HPDE6-E6E7 (cell line): ENCODE results near the gene MADCAM1.
"Not testable (repeated sequence)": the region's sequence is repeated elsewhere in the genome, so short reads cannot be mapped to it uniquely, and the experiment has no call there.

ENCODE experiments used
- DNase-seq: peaks from one replicate; pipeline ENCODE4 v3.0.0; 2011; ENCODE audit warnings: missing footprints; ENCODE audit errors: extremely low spot score

MADCAM1 gene

DNA sequence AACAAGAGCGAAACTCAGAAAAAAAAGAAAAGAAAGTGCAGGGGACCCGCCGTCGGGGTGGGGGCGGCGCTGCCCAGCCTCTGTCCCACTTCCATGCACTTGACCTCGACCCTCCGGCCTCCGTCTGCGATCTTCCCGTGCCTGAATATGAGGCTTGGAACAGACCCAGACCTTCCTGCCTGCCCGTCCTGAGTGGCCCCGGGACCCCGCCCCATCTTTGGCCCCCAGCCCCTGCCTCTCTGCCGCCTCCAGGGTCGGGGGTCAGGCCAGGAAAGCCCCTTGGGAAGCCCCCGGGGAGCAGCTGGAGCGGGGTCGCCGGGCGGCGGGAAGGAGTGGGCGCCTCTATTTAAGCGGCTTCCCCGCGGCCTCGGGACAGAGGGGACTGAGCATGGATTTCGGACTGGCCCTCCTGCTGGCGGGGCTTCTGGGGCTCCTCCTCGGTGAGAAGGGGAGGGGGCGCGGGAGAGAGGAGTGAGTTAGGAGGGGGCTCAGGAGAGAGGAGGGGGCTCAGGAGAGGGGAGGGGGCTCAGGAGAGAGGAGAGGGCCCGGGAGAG, at the start of gene MADCAM1:
Gene MADCAM1, plus strand, starts transcription at position 375 of the 554 bp plus-strand sequence. Its CDS starts 14 bp downstream, at position 389.
- no peak for DNase-seq

DNA sequence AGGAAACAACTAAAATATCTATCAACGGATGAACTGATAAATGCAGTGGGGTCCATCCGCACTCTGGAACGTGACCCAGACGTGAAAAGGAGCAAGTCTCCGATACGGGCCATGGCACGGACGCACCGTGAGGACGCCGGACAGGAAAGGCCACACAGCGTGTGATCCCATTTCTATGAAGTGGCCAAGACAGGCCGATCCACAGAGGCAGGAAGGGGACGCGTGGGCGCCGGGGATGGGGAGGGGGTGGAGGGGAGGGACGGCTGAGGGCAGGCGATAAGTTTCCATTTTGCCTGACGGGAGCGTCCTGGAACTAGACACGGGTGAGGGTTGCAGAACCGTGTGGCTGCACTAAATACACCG, 49.2 kb upstream of the MADCAM1 start:
- no peak for DNase-seq

DNA sequence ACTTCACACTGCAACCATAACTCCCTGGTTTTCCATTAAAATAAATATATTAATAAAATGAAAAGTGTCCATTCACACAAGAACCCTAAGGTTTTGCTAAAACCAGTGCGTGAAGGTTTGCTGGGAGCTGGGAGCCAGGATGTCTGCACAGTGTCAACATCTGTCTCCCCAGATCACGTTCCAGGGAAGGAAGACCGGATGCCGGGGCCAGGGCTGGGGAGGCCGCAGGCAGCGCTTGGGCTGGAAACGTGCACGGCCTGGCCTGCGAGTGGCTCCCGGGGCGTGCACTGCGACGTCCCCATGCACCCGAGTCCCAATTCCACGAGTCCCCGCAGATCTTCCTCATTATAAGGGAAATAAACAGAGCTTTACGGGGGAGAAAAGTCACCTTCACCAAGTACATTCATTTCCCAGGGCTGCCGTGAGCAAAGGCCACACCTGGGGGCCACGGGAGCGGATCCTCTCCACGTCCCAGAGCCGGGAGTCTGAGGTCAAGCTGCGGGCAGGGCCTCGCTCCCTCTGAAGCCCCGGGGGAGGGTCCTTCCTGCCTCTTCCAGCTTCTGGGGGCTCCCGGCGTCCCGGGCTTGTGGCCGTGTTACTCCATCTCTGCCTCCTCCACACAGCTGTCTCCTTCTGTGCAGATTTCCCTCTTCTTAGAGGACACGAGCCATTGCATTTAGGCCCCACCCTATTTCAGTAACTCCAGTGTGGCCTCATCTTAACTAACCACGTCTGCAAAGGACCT, 48.3 kb upstream of the MADCAM1 start:
- no peak for DNase-seq

DNA sequence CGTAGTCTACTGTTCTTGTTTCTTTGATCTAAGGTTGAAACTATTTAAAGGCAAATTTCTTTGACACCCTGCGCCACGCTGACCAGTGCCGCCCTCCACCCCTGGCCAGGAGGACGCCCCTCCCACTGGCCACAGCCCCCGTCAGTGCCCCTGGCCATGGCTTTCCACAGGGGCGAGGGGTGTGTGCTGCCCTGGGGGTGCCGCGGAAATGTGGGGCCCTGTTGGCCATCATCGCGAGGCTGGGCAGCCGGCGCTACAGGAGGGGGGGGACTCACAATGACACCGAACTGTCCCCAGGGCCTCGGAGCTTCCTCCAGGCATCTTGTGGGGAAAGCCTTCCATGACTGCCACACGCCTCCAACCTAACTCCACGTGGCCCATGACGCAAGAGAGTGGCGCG, 46.4 kb upstream of the MADCAM1 start:
- no peak for DNase-seq

DNA sequence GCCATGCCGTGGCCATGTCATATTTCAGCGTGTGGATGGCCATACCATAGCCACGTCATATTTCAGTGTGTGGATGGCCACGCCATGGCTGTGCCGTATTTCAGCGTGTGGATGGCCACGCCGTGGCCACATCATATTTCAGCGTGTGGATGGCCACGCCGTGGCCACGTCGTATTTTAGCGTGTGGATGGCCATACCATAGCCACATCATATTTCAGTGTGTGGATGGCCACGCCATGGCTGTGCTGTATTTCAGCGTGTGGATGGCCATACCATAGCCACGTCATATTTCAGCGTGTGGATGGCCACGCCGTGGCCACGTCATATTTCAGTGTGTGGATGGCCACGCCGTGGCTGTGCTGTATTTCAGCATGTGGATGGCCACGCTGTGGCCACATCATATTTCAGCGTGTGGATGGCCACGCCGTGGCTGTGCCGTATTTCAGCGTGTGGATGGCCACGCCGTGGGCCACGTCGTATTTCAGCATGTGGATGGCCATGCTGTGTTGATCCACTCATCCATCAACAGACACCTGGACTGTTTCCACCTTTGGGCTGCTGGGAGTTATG, 45.3 kb upstream of the MADCAM1 start:
- DNase-seq, result not testable (repeated sequence)

DNA sequence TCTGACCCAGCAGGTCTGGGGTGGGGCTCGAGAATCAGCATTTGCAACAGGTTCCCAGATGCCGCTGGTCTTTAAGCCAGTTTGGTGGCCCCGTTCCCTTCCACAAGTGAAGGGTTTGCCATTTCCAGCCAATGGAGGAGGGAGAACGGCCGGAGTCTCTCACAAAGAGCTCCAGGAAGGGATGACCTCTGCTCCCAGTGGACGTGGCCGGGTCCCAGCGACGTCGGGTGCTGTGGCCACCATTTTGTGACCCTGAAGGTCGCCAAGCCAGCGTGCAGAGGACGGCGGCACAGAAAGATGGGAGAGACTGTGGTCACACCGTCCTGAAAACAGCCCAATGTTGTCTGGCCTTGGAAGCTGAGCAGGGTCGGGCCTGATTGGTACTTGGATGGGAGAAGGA, 43.5 kb upstream of the MADCAM1 start:
- no peak for DNase-seq

DNA sequence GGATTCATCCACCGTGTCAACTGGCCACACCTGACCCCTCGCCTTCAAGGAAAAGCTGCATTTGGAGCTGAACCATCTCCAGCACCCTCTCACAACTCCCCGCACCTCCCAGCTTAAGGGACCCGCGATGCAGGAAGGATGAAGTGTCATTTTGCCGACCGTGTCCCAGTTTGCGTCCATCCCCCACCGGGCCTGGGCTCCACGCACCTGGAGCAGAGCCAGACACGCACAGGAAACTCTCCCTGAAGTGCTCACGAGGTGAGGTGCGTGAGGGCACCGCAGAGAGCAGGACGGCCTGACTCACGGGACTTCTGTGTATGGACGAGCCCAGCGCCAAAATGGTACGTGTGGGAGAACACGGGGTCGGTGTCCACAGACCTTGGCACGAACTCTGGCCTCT, 42.7 kb upstream of the MADCAM1 start:
- no peak for DNase-seq

DNA sequence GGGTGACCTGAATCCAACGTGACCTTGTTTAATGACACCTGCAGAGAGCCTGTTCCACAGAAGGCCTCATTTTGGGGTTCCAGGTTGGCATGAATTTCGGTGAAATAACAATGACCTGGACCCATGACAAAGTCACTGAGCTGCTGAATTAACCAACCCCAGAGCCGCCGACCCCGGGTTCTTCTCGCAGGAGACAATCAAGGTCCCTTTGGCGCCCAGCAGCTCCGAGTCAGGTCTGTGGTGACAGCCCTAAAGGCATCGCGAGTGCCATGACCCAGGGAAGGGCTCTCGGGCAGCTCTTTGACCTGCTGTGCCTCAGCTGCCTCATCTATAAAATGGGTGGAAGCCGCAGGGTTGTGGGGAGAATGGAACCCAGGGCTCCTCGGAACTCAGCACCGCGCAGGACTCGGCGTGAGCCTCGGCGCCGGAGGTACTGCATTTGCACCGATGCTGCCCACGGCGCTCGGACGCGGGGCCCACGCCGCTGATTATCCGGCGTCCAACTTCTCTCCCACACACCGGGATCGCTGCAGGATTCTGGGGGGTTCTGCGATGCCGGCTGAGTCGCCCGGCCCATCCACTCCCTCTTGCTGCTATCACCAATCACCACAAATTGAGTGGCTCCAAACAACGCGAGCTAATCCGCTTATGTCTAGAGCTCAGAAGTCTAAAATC, 41.1 kb upstream of the MADCAM1 start:
- DNase-seq, result no peak

DNA sequence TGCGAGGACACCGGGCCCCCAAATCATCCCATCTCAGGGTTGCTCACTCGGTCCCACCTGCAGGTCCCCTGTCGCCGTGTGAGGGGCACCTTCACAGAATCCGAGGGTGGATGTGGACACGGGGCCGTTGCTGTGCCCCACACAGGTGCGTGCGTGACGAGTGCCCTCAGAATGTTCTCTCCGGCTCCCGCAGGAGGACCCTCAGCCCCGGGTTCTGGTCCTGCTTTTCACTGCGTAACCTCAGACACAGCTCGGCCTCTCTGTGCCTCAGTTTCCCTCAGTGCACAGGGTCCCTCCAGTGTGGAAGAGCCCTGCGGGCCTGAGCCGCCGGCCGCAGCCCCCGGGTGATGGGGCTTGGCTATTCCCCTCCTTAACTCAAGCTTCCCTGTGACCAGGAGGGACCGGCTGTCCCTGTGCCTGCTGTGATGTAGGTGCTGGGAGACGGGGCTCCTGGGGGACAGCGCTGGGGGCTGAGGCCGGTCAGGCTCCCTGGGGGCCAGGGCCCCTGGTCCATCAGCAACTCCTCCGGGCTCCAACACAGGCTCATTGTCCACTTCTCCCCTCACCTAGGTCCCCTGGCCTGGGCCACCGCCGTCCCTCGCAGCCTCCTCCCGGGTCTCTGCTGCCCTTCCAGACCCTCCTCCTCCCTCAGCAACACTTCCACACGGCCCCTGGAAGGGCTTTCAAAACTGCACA, 40.3 kb upstream of the MADCAM1 start:
- no peak for DNase-seq

DNA sequence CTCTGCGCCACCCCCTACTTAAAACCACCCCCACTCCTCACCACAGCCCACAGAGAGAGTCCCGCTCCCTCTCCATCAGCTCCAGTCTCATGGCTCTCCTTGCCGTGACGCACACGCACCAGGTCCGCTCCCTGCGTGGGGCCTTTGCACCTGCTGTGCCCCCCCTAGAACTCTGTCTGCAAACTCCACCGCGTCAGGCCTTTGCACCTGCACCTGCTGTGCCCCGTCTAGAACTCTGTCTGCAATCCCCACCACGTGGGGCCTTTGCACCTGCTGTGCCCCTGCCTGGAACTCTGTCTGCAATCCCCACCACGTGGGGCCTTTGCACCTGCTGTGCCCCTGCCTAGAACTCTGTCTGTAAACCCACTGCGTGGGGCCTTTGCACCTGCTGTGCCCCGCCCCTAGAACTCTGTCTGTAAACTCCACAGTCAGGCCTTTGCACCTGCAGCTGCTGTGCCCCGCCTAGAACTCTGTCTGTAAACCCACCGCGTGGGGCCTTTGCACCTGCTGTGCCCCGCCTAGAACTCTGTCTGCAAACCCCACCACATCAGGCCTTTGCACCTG, 39.7 kb upstream of the MADCAM1 start:
- DNase-seq, result no peak

DNA sequence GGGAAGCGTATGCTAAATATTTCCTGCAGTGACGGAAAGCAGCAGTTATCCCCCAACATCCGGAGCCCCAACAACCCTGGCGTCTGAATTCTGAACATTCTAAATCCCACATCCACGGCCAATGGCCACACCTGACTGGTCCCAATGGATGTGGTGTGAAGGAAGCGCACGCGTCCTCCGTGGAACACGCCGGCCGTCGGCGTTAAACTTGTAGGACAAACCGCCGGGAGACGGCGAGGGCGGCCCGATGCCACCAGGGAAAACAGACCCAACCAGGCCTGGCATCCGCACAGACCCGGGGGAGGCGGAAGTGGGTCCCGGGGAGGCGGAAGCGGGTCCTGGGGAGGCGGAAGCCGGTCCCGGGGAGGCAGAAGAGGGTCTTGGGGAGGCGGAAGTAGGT, 38.6 kb upstream of the MADCAM1 start:
- DNase-seq, result no peak

DNA sequence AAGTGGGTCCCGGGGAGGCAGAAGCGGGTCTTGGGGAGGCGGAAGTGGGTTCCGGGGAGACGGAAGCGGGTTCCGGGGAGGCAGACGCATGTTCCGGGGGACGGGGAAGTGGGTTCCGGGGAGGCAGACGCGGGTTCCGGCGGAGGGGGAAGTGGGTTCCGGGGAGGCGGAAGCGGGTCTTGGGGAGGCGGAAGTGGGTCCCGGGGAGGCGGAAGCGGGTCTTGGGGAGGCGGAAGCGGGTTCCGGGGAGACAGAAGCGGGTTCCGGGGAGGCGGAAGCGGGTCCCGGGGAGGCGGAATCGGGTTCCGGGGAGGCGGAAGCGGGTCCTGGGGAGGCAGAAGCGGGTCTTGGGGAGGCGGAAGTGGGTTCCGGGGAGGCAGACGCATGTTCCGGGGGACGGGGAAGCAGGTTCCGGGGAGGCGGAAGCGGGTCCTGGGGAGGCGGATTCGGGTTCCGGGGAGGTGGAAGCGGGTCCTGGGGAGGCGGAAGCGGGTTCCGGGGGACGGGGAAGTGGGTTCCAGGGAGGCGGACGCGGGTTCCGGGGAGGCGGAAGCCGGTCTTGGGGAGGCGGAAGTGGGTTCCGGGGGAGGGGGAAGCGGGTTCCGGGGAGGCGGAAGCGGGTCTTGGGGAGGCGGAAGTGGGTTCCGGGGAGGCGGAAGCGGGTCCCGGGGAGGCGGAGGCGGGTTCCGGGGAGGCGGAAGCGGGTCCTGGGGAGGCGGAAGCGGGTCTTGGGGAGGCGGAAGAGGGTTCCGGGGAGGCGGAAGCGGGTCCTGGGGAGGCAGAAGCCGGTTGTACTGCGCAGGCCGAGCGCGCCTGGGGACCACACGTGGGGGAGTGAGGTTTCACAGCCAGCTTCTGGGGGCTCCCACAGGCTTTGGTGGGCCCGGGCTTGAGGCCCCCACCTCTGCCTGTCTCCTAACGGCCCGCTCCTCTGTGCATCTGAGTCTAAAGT, 37.9 kb upstream of the MADCAM1 start:
- no peak for DNase-seq

DNA sequence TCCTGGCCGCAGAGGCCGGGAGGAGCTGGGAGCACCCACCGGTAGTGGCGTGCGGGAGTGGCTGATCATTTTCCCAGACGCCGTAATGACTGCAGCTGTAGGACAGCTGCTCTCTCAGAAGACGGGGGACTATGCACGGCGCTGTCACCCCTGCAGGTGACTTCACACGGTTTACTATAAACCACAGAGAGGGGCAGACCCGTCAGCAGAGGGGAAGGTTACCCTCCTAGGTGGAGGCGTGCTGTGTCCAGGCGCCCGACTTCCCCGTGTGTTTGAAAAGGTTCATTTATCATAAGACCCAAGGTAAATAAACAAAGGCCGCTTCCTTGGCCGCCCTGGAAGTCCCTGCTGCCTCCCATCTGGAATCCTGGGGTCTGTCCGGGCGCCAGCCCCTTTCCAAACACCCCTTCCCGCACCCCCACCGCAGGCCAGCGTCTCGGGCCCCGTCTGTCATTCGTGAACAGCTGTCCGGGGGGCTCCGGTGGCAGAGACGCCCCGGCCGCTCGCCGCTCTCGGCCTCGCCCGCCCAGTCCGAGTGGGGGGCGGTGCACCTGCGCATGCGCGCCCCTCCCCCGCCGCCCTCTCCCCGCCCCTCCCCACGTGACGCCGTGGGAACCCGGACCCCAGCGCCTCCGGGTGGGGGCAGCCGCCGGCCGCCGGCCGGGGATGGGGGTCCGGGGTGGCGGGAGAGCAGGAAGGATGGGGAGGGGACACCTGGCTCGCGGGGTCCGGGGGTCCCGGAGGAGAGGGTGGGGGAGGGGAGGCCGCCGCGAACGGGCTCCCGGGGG, 36.4 kb upstream of the MADCAM1 start:
- DNase-seq, result no peak

DNA sequence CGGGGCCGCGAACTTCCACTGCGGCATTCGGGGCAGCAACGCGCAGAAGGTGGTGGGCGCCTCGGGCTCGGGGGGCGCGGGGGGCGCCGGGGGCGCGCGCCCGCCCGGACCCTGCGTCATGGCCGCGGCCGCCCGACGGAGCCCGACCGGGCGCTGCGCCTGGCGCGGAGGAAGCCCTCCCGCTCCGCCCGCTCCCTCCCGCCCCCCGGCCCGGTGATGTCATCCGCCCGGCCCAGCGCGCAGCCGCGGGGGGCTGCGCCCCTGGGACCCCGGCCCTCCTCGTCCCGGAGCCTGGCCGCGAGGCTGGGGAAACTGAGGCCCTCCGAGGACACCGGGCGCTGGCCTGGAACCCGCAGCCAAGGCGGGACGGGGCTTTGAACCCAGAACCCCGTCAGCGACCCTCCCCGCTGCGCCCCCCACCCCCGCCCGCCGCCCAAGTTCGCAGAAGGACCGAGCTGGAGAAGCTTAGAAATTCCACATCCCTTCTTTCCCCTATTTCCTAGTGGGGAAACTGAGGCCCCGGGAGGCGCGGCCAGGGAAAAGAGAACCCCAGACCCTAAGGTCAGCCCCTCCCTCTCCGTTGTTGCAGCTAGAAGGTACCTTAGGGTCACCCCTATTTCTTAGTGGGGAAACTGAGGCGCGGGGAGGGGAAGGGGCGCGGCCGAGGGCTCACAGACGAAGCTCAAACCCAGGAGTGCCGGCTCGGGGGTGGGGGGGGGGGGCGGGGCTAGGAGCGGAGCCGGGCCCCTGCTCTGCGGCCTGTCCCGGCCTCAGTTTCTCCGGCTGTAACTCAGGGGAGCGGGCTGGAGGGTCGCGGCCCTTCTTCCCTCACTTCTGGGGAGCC, 35.2 kb upstream of the MADCAM1 start, which contains the start of gene SHC2:
Gene SHC2, minus strand, starts transcription at position 157 of the 844 bp plus-strand sequence. Its CDS starts 37 bp downstream, at position 120.
- no peak for DNase-seq

DNA sequence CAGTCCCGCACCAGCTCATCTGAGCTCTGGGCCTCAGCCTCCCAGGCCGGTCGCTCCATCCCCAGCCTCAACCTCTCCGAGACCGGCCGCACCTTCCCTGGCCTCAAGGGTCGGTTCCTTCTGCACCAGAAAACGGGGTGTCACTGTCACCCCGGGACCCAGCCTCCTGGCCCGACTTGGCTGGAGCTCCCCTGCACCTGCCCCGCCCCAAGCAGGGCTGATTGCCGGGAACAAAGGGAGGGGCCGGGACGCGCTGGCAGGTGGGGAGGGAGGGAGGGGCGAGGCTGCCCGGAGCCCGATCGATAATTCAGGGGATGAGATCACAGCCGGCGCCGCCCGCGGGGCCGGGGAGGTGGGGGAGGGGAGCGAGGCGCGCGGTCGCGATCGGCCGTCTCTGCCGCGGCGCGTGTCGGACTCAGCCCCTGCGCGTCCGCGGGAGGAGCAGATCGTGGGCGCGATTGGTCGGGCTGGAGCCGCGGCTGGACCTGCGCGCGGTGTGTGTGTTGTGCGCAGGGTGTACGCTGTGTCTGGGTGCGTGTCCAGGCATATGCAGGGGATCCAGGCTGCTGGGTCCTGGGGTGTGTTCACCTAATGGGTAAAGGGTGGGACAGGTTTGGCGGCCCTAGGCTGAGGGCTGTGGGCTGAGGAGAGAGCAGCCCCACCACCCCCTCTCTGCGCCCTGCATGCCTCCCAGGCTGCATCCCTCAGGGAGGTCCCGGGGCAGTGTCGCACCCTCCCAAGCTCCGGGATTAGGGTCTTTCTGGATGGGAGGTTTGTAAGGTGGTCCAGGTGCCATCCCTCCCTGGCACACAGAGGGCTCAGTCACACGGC, 34.4 kb upstream of the MADCAM1 start:
- no peak for DNase-seq

DNA sequence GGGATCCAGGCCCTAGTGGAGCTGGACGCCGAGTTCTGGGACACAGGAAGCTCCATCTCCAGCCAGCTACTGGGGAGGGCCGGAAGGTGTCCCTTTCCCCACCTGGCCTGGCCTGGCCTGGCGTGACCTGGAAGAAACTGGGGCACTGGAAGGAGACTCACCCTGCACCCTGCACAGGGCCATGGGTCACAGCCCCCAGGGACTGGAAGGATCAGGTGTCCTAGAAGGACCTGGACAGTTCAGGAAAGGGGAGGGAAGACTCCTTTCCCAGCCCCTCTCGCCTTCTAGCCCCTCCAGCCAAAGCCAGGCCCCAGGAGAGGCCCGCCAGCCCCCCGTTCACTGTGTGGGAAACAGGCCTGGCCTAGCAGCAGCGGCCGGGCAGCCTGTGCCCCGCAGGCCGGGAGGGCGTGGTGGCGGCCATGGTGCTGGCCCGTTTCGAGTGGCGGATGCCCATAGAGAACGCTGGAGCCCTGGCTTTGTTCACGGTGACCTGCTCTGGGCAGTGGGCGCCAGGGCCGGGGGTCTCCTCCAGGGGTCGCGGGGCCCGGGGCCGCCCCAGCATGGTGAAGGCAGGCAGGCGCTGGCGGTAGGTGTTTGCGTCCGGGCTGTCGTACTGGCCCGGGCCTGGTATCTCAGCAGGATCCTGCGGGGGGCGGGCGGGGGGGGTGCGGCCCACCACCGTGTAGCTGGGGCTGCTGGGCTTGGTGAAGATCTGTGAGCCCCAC, 32.6 kb upstream of the MADCAM1 start:
- DNase-seq, result no peak

DNA sequence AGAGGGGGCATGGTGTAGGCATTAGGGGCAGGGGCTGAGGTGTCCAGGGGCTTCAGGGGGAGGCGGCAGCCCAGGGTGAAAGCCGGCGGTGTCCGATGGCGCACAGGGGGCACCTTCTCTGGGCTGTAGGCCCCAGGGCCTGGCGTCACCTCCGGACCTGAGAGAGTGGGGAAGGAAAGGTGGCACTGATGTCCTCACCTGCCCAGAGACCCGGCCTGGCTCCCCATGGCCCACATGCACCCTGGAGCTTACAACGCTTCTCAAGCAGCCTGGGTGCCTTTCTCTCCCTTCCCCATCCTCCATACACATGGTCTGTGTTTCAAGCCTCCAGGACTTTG, 32.1 kb upstream of the MADCAM1 start:
- DNase-seq, result no peak
